Activated CD4-positive, CD25-positive, alpha-beta regulatory T cell treated with anti-CD3 and anti-CD28 coated beads, Interleukin-2, amount 50 U/mL, for 24 hours (primary cell): ENCODE measurements around the gene MFSD1.

Experiments used
- ATAC-seq, 2 donors: fragments of 150-1000 bp; cut with Tn5 transposase; one replicate each; pipeline ENCODE4 v1.10.0; 2021; ENCODE audit warnings: mild to moderate bottlenecking in 1 of 2, moderate library complexity in 1 of 2

The MFSD1 gene

GRCh38 chr3:158820521-158820920 is 18.7 kb downstream of the MFSD1 start:
- ATAC-seq = no peak

GRCh38 chr3:158821847-158822246 is 20.0 kb downstream of the MFSD1 start:
- ATAC-seq = no peak

DNA sequence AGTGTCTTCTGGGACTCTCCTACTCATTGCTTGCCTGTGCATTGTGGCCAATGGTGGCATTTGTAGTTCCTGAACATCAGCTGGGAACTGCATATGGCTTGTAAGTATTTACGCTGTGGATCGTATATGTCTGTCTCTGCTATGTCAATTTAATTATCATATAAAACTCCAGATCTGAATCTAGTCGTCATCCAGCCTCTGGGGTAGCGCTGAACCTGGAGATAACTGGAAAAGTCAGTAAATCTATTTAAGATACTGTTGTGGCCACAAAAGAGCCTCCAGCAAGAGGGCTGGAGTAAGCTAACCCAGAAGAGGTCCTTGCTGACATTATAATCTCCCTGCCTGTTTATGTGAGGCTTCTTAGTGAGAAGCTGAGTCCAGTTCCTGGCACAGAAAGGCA is 21.6 kb downstream of the MFSD1 start:
- no peak for ATAC-seq

DNA sequence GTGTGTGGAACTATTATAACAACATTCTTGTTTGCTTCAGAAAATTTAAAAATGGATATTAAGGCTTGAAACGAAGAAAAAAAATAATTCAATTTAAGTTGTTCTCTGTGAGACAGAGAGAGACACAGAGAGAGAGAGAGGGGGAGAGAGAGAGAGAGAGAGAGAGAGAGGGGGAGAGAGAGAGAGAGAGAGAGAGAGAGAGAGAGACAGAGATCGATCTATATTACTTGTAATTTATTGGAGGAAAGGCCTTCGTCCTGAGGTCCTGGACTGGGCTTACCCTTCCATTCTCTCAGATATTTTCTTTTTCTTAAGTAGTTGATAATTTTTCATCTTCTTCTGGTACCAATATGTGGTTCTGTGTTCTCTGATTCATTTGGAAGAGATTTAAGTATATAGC is 25.9 kb downstream of the MFSD1 start:
- ATAC-seq = no peak

GRCh38 chr3:158830391-158830790 is 28.5 kb downstream of the MFSD1 start:
- peak; percentile 46 to 63 for ATAC-seq

GRCh38 chr3:158831861-158832260 is 30.0 kb downstream of the MFSD1 start:
- no peak for ATAC-seq

- no peak for ATAC-seq
Measured at GRCh38 chr3:158835631-158836030, 33.8 kb downstream of the MFSD1 start.

GRCh38 chr3:158836312-158836711 is 34.5 kb downstream of the MFSD1 start:
- ATAC-seq = no peak

GRCh38 chr3:158837240-158837639 is 35.4 kb downstream of the MFSD1 start:
- no peak for ATAC-seq

- ATAC-seq = no peak
Measured at GRCh38 chr3:158839966-158840365, 38.1 kb downstream of the MFSD1 start.

- no peak for ATAC-seq
Measured at GRCh38 chr3:158841387-158841786, 39.5 kb downstream of the MFSD1 start.

DNA sequence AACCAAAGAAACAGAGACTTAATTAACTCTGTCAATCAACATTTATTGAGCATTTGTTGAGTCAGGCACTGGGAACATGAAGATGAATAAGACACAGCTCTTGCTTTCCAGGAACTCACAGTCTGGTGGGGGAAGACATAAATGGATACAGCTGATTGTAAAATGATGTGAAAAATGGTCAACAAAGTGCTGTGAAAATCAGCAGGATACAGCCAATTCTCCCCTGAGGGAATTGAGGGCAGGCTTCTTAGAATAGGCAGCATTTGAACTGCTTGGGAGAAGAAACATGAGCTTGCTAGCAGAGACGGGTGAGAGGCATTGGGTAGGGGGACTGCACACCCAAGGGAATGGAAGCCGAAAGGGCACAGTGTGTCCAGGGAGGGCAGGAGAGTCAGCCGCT is 41.1 kb downstream of the MFSD1 start:
- no peak for ATAC-seq

- peak; percentile 27 to 39 for ATAC-seq
Measured at GRCh38 chr3:158845765-158846350, 44.0 kb downstream of the MFSD1 start.

DNA sequence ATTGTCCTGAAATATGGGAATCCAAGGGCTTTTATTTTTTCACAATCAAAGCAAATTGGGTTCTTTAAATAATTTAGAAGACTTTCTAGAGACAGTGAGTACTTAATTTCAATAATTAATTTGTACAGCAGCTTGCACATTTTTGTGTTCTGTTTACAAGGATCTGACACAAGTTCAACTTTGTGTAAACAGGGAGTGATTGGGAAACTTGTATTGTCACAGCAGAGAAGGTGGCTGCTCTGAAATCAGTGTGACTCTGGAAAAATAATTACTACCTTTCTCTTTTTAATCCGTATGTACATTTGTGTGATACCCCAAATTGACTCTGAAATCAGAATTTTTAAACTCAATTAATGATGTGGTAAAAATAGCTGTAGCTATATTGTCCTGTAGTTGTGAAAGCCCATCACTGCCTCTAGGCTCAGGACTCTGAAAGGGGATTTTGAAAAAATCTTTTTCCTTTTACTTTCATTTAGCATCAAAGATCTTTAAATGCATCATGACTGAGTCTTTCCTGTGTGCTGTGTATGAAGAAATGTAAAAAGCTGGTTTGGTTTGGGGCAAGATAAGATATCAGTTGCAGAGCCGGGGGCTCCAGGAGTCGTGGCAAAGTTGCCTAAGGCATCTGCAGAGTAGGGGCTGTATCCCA is 45.1 kb downstream of the MFSD1 start:
- ATAC-seq = peak in 1 of 2 donors; percentile 60

DNA sequence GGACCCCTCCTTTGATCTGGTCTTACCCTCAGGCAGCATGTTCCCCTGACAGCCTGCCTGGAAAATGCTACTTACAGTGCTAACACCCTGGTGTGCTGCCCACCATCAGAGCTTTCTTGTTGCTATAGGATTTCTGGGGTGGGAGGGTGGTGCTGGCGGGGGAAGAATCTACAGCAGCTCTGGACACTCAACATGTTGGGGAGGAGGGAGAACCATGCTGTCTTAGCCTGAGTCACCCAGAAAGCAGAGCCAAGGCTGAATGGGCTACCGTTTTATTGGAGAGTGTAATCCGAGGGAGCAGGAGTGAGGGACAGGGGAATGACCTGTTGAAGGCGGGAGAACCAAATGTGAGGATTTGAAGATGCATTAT is 45.6 kb downstream of the MFSD1 start:
- ATAC-seq = no peak

DNA sequence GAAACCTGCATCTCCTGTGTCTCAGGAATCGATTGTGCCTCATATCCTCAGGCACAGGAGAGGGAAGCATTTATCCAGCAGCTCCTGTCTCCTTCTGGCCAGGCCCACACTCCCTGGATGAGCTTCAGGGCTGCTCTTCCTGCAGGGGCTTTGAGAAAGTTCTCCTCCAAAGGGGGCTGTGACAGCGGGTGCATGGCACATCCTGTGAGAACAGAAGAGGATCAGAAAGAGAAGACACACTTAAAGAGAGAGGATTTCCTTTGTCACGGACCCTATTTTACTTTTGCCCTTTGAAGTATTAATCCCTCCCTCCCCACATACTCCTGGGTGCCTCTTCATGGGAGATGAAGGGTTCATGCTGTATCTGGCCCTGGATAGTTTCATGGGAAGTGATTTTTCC is 46.0 kb downstream of the MFSD1 start:
- ATAC-seq = no peak

DNA sequence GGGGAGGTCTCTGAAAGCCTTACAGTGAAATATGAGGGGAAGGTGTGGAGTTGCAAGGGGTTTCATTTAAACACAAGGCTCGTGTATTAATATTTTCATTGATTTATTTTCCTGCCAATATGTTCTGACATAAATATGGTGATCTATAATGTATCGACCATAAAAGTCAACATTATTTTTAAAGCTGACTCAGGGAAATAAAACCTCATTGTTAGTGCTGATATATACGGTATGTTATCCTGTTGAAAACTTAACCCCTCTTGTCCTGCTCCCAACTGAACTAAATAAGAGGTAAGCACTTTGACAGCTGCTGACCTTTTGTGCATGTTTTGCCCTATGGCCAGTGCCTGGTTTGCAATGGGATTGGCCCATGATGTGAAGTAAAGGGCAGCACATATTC is 47.9 kb downstream of the MFSD1 start:
- ATAC-seq = no peak

GRCh38 chr3:158859362-158859761 is 57.5 kb downstream of the MFSD1 start:
- ATAC-seq = no peak

- no peak for ATAC-seq
Measured at GRCh38 chr3:158863247-158863646, 61.4 kb downstream of the MFSD1 start.

DNA sequence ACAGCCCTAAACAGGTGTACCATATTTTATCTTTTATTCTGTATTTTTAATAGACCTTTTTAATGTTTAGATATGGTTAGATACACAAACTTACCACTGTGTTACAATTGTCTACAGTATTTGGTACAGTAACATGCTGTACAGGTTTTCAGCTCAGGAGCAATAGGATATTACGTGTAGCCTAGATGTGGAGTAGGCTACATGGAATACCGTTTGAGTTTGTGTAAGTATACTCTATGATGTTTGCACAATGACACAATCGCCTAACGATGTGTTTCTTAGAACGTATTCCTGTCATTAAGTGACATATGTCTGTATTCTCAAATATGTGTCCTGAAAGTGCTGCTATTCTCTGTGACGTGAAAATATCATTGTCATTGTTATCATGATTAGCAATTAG is 62.6 kb downstream of the MFSD1 start:
- no peak for ATAC-seq

- ATAC-seq = no peak
Measured at GRCh38 chr3:158875700-158876099, 73.8 kb downstream of the MFSD1 start.
